Karpas-422 (cell line): ENCODE results near the gene RIPK1. TPM values are rescaled to one million over a fixed set of nuclear protein-coding genes. Genes with fewer than 3 reads are reported as not detected.
"Not testable (repeated sequence)": the region's sequence is repeated elsewhere in the genome, so short reads cannot be mapped to it uniquely, and the experiment has no call there.

Experiments
- DNase-seq: peaks from one replicate; pipeline ENCODE4 v3.0.0-alpha.2; 2015
- H2AFZ ChIP-seq: fragments of 200-600 bp; sonication (generic); 2 replicates; pipeline ENCODE4 v1.6.1; 2014; ENCODE audit warnings: antibody characterized with exemption, low read length, mixed read lengths
- H3K27ac ChIP-seq: fragments of 200-600 bp; sonication (generic); 2 replicates; pipeline ENCODE4 v1.5.1; 2014; ENCODE audit warnings: mild to moderate bottlenecking, low read length, moderate library complexity
- H3K27me3 ChIP-seq: fragments of 200-600 bp; sonication (generic); 2 replicates; pipeline ENCODE4 v1.6.1; 2014; ENCODE audit warnings: low read length, mixed read lengths
- H3K36me3 ChIP-seq: fragments of 200-600 bp; sonication (generic); 2 replicates; pipeline ENCODE4 v1.6.1; 2014; ENCODE audit warnings: low read length, mixed read lengths; ENCODE audit not compliant: insufficient read depth
- H3K4me1 ChIP-seq: fragments of 200-600 bp; sonication (generic); 2 replicates; pipeline ENCODE4 v1.6.1; 2014; ENCODE audit warnings: mild to moderate bottlenecking, low read length, mixed read lengths
- H3K4me2 ChIP-seq: fragments of 200-600 bp; sonication (generic); 2 replicates; pipeline ENCODE4 v1.6.1; 2014; ENCODE audit warnings: low read length, low read depth, mild to moderate bottlenecking; ENCODE audit not compliant: poor library complexity, severe bottlenecking
- H3K4me3 ChIP-seq: fragments of 200-600 bp; sonication (generic); 2 replicates; pipeline ENCODE4 v1.5.1; 2014; ENCODE audit warnings: mild to moderate bottlenecking, antibody characterized with exemption, low read length, mixed read lengths
- H3K79me2 ChIP-seq: fragments of 200-600 bp; sonication (generic); 2 replicates; pipeline ENCODE4 v1.6.1; 2014; ENCODE audit warnings: mild to moderate bottlenecking, low read length, mixed read lengths
- H3K9ac ChIP-seq: fragments of 200-600 bp; sonication (generic); 2 replicates; pipeline ENCODE4 v1.6.0; 2014; ENCODE audit warnings: low read length
- H3K9me2 ChIP-seq: fragments of 200-600 bp; sonication (generic), shearing (Covaris generic); replicated peaks from 2 replicates; pipeline ENCODE4 v1.6.0; 2014; ENCODE audit warnings: mild to moderate bottlenecking, low read length, moderate library complexity; ENCODE audit not compliant: insufficient read depth
- H3K9me3 ChIP-seq: fragments of 300-700, 200-600 bp; sonication (generic); 2 replicates; pipeline ENCODE4 v1.6.1; 2014; ENCODE audit warnings: low read length, mixed read lengths
- H4K20me1 ChIP-seq: fragments of 200-600 bp; sonication (generic); 2 replicates; pipeline ENCODE4 v1.6.1; 2014; ENCODE audit warnings: mild to moderate bottlenecking, antibody characterized with exemption, low read length, low read depth; ENCODE audit not compliant: insufficient read depth
- total RNA-seq: library from RNA; depleted of rRNA; stranded (reverse); fragments of >200 nt; shearing (Covaris generic); gene quantifications from 2 replicates; pipeline ENCODE4 v1.2.3, GENCODE V29; 2014; ENCODE audit warnings: low replicate concordance

RIPK1 gene
- total RNA-seq, 1 experiment from 2014 or later: 9.6 TPM

DNA sequence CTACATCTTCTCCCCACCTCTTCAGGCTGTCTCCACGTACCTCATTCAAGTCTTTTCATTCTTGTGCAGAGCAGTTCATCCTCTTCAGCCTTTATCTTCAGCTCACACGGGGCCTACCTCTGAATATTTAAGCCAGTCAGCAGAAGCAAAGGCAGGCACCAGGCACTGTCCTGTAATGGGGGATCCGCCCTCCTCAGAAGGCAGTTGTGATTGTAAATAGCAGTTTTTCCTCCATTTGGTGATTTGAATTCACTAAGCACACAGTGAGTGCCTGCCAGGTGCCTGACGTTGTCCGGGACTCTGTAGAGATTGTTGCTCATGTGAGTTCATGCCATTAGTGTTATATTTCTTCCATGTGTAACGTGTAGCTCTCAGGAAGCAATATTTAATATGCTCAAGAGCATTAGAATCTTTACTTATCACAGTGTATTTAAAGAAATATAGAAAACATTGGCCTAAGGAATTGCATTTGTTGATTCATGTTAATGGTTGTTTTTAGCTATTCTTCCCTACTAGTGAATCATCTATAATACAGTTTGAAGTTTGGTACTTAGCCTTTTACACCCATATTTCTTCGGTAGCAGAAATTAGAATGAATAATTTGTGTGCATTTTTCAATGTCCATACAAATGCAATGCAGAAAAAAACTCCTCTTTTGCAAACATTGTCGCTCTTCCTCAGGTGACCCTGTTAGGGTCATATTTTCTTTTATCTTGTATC, 68.2 kb downstream of the RIPK1 start:
- Histone ChIP-seq H3K4me3 (no peak overlapping the region), H3K9me2 (no peaks in the 10 kb centered on the region), H2AFZ (no peak overlapping the region), H3K27ac (no peak overlapping the region), H3K36me3 (peaks cover 6% of the 10 kb centered on the region; the same call in 1 of the 2 replicates), H3K79me2 (no peaks in the 10 kb centered on the region), H4K20me1 (no peaks in the 10 kb centered on the region), H3K9ac (no peak overlapping the region), H3K27me3 (no peaks in the 10 kb centered on the region), H3K4me1 (no peaks in the 10 kb centered on the region), H3K4me2 (no peak overlapping the region), H3K9me3 (no peaks in the 10 kb centered on the region)
- no peak for DNase-seq

DNA sequence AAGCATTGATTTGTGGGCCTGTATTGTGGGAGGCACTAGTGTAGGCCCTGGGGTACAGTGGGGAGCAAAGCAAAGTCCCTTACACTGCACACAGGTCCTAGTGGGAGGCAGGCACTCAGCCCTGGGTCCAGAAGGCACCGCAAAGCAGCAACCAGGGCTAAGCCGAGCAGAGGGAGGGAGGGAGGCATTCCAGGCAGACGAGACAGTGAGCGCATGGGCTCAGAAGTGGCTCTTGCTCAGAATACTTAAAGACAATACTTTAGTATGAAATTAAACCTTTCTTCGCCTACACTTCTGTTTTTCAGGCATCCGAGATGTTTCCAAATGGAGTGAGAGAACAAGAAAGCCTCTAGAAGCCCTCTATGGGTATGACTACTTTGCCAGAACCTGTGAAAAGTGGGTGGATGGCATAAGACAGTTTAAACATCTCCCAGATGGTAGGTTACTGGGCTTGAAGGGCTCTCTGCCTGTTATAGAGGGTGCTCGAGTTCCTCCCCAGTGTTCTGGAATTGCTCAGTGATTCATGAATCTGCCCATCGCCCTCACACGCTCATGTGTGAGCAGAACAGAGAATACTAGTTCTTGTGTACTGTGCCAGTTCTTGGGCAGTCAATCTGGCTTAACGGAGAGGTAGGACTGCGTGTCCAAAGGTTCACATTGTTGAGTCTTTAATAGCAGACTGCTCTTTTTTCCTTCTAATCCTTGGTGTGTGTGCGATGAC, 68.9 kb downstream of the RIPK1 start:
- no peak overlapping the region for H3K4me3 ChIP-seq
- no peaks in the 10 kb centered on the region for H3K27me3 ChIP-seq
- H3K27ac ChIP-seq: no peak overlapping the region
- no peaks in the 10 kb centered on the region for H3K4me1 ChIP-seq
- H3K79me2 ChIP-seq: no peaks in the 10 kb centered on the region
- no peak overlapping the region for H2AFZ ChIP-seq
- no peak overlapping the region for H3K4me2 ChIP-seq
- no peaks in the 10 kb centered on the region for H3K9me3 ChIP-seq
- no peak overlapping the region for H3K9ac ChIP-seq
- H3K9me2 ChIP-seq: no peaks in the 10 kb centered on the region
- DNase-seq: no peak
- H3K36me3 ChIP-seq: peaks cover 6% of the 10 kb centered on the region; the same call in 1 of the 2 replicates
- no peaks in the 10 kb centered on the region for H4K20me1 ChIP-seq

- H3K4me1 ChIP-seq, H3K9ac ChIP-seq, H2AFZ ChIP-seq, DNase-seq, H3K4me2 ChIP-seq, H3K27ac ChIP-seq, H3K9me2 ChIP-seq, H3K4me3 ChIP-seq, H3K9me3 ChIP-seq, H4K20me1 ChIP-seq, H3K27me3 ChIP-seq, H3K79me2 ChIP-seq, H3K36me3 ChIP-seq: not testable (repeated sequence)
Measured at GRCh38 chr6:3137873-3138272, 69.6 kb downstream of the RIPK1 start.

DNA sequence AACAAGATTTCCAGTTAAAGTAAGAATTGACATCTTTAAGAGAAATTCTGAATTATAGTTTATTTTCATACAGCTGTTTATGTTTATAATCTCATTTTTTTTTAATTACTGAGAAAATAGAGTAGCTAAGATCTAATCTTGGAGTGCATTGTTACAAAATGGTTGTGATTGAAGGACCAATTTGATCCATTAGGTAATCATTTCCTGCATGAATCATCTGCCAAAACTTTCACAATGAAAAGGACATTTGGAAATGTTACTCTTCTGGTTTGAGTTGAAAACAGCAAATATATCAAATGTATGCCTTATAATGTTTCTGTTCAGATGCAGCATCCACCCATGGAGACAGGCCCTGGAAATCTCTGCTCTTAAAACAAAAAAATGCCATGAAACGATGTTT, 70.0 kb downstream of the RIPK1 start:
- Histone ChIP-seq H3K36me3 (peaks cover 6% of the 10 kb centered on the region; the same call in 1 of the 2 replicates), H3K9me2 (no peaks in the 10 kb centered on the region), H3K27ac (no peak overlapping the region), H4K20me1 (no peaks in the 10 kb centered on the region), H3K4me3 (no peak overlapping the region), H3K9ac (no peak overlapping the region), H3K27me3 (no peaks in the 10 kb centered on the region), H3K4me1 (no peaks in the 10 kb centered on the region), H3K4me2 (no peak overlapping the region), H3K9me3 (no peaks in the 10 kb centered on the region), H2AFZ (no peak overlapping the region), H3K79me2 (no peaks in the 10 kb centered on the region)
- no peak for DNase-seq

- Histone ChIP-seq H3K4me3 (no peak overlapping the region), H3K27me3 (no peaks in the 10 kb centered on the region), H3K4me2 (no peak overlapping the region), H4K20me1 (no peaks in the 10 kb centered on the region), H3K9me2 (no peaks in the 10 kb centered on the region), H3K4me1 (no peaks in the 10 kb centered on the region), H3K27ac (no peak overlapping the region), H3K36me3 (peaks cover 6% of the 10 kb centered on the region; the same call in 1 of the 2 replicates), H2AFZ (no peak overlapping the region), H3K9ac (no peak overlapping the region), H3K79me2 (no peaks in the 10 kb centered on the region), H3K9me3 (no peaks in the 10 kb centered on the region)
- no peak for DNase-seq
Measured at GRCh38 chr6:3139090-3139903, 71.0 kb downstream of the RIPK1 start.

DNA sequence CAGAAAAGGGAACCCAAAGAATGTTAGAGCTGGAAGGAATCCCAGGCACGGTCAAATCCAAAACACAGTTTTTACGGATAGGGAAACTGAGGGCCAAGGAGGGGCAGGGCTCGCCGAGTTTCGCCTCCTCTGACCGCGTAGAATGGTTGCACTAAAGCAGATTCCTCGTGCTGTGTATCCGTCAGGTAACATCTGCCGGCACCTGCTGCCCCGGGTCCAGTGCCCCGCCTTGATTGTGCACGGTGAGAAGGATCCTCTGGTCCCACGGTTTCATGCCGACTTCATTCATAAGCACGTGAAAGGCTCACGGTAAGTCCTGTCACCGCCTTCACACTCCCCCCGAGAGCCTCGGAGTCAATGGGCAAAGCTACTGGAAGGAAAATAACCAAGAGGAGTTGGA, 71.9 kb downstream of the RIPK1 start:
- H3K79me2 ChIP-seq: no peaks in the 10 kb centered on the region
- no peak overlapping the region for H3K4me3 ChIP-seq
- no peaks in the 10 kb centered on the region for H3K9me2 ChIP-seq
- H3K27me3 ChIP-seq: no peaks in the 10 kb centered on the region
- H4K20me1 ChIP-seq: no peaks in the 10 kb centered on the region
- H3K4me1 ChIP-seq: no peaks in the 10 kb centered on the region
- peaks cover 6% of the 10 kb centered on the region; the same call in 1 of the 2 replicates for H3K36me3 ChIP-seq
- H2AFZ ChIP-seq: no peak overlapping the region
- no peak overlapping the region for H3K27ac ChIP-seq
- no peak for DNase-seq
- no peak overlapping the region for H3K9ac ChIP-seq
- H3K4me2 ChIP-seq: no peak overlapping the region
- H3K9me3 ChIP-seq: no peaks in the 10 kb centered on the region

GRCh38 chr6:3142536-3142935, 74.2 kb downstream of the RIPK1 start:
- H3K9ac ChIP-seq: no peak overlapping the region
- H3K4me1 ChIP-seq: no peaks in the 10 kb centered on the region
- H3K4me2 ChIP-seq: no peak overlapping the region
- no peaks in the 10 kb centered on the region for H3K79me2 ChIP-seq
- no peaks in the 10 kb centered on the region for H4K20me1 ChIP-seq
- no peak overlapping the region for H3K27ac ChIP-seq
- no peaks in the 10 kb centered on the region for H3K9me3 ChIP-seq
- no peaks in the 10 kb centered on the region for H3K27me3 ChIP-seq
- no peaks in the 10 kb centered on the region for H3K9me2 ChIP-seq
- peaks cover 6% of the 10 kb centered on the region for H3K36me3 ChIP-seq
- DNase-seq: no peak
- H3K4me3 ChIP-seq: no peak overlapping the region
- no peak overlapping the region for H2AFZ ChIP-seq

GRCh38 chr6:3143158-3143557, 74.9 kb downstream of the RIPK1 start:
- H3K79me2 ChIP-seq: no peaks in the 10 kb centered on the region
- no peaks in the 10 kb centered on the region for H3K4me1 ChIP-seq

More at GRCh38 chr6:3143158-3143557, 74.9 kb downstream of the RIPK1 start:
- H2AFZ ChIP-seq: no peak overlapping the region
- H3K27ac ChIP-seq: no peak overlapping the region
- H3K4me3 ChIP-seq: no peak overlapping the region
- no peak for DNase-seq
- H3K4me2 ChIP-seq: no peak overlapping the region
- no peaks in the 10 kb centered on the region for H4K20me1 ChIP-seq
- H3K36me3 ChIP-seq: peaks cover 6% of the 10 kb centered on the region
- no peaks in the 10 kb centered on the region for H3K9me2 ChIP-seq
- no peaks in the 10 kb centered on the region for H3K27me3 ChIP-seq
- no peaks in the 10 kb centered on the region for H3K9me3 ChIP-seq
- H3K9ac ChIP-seq: no peak overlapping the region
